Thoracic aorta (tissue), 2 donors: ENCODE results near the gene NID1. TPM values are rescaled to one million over a fixed set of nuclear protein-coding genes. Genes with fewer than 3 reads are reported as not detected.

Experiments
- ATAC-seq: fragments of 150-250 bp; one replicate; pipeline ENCODE4 v1.8.0; 2017; ENCODE audit warnings: low read depth; ENCODE audit not compliant: insufficient number of reproducible peaks, low FRiP score
- DNase-seq: peaks from one replicate; pipeline ENCODE4 v3.0.0-alpha.2; 2020; ENCODE audit warnings: low spot score
- H3K27ac ChIP-seq, 2 donors: fragments of 200-600 bp; sonication (generic); 1 replicate in 1 of 2; 2 replicates in 1 of 2; pipeline ENCODE4 v1.5.1; 2016; ENCODE audit warnings: mild to moderate bottlenecking in 2 of 2, moderate library complexity in 2 of 2
- H3K27me3 ChIP-seq: fragments of 200-600 bp; sonication (generic); replicated peaks from 2 replicates; pipeline ENCODE4 v1.6.0; 2016; ENCODE audit warnings: mild to moderate bottlenecking; ENCODE audit not compliant: insufficient read depth
- H3K36me3 ChIP-seq: fragments of 200-600 bp; sonication (generic); one replicate; pipeline ENCODE4 v1.5.1; 2016
- H3K4me1 ChIP-seq, 2 donors: fragments of 200-600 bp; sonication (generic); 1 replicate in 1 of 2; 2 replicates in 1 of 2; pipeline versions ENCODE4 v1.5.1 to v1.6.0; 2016; ENCODE audit warnings: low read depth in 2 of 2, mild to moderate bottlenecking in 1 of 2; ENCODE audit not compliant: control insufficient read depth in 1 of 2
- H3K4me3 ChIP-seq: fragments of 200-600 bp; sonication (generic); 2 replicates; pipeline ENCODE4 v1.5.1; 2016; ENCODE audit warnings: mild to moderate bottlenecking
- H3K9me3 ChIP-seq: fragments of 200-600 bp; sonication (generic); 2 replicates; pipeline ENCODE4 v1.5.1; 2016
- CTCF ChIP-seq: fragments of 200-600 bp; sonication (generic); IDR thresholded peaks from one replicate; pipeline ENCODE4 v1.5.1; 2019; ENCODE audit warnings: antibody characterized with exemption
- total RNA-seq, 2 donors: library from RNA; depleted of rRNA; stranded (reverse); fragments of >200 nt; gene quantifications; one replicate each; pipeline versions ENCODE4 v1.1.0 to v1.2.3, GENCODE V29; 2016

The NID1 gene
- total RNA-seq, 2 donors from 2014 or later, result 82.4 to 95.5 TPM

- Histone ChIP-seq H3K4me1 (peaks cover 0 to 7% of the 10 kb centered on the region in 2 donors), H3K27me3 (no peaks in the 10 kb centered on the region), H3K9me3 (no peaks in the 10 kb centered on the region), H3K36me3 (peaks cover 24% of the 10 kb centered on the region), H3K4me3 (no peak overlapping the region), H3K27ac (no peak overlapping the region)
- DNase-seq, result no peak
- no peak for ATAC-seq
- no peak for TF ChIP-seq CTCF
Observed at GRCh38 chr1:236039740-236040685, 24.9 kb downstream of the NID1 start.

GRCh38 chr1:236038034-236038433 lies 26.9 kb downstream of the NID1 start:
- ATAC-seq (no peak), DNase-seq (no peak)
- no peaks in the 10 kb centered on the region for H3K27me3 ChIP-seq
- TF ChIP-seq CTCF, result no peak
- no peak overlapping the region for H3K27ac ChIP-seq
- H3K4me3 ChIP-seq, result no peak overlapping the region
- H3K4me1 ChIP-seq, result peaks cover 0 to 7% of the 10 kb centered on the region in 2 donors
- H3K36me3 ChIP-seq, result peaks cover 16% of the 10 kb centered on the region
- H3K9me3 ChIP-seq, result no peaks in the 10 kb centered on the region

GRCh38 chr1:236035681-236036101 lies 29.2 kb downstream of the NID1 start:
- H3K36me3 ChIP-seq, result peaks cover 17% of the 10 kb centered on the region
- no peaks in the 10 kb centered on the region for H3K9me3 ChIP-seq
- no peak for DNase-seq
- peaks cover 0 to 7% of the 10 kb centered on the region in 2 donors for H3K4me1 ChIP-seq
- TF ChIP-seq CTCF, result no peak
- H3K4me3 ChIP-seq, result no peak overlapping the region
- ATAC-seq, result no peak
- H3K27ac ChIP-seq, result no peak overlapping the region
- no peaks in the 10 kb centered on the region for H3K27me3 ChIP-seq

GRCh38 chr1:236033336-236033735 lies 31.6 kb downstream of the NID1 start:
- no peak for DNase-seq
- Histone ChIP-seq H3K9me3 (no peaks in the 10 kb centered on the region), H3K27me3 (no peaks in the 10 kb centered on the region), H3K27ac (no peak overlapping the region), H3K4me1 (peaks cover 0 to 7% of the 10 kb centered on the region in 2 donors), H3K4me3 (no peak overlapping the region), H3K36me3 (peaks cover 26% of the 10 kb centered on the region)
- no peak for ATAC-seq
- no peak for TF ChIP-seq CTCF

GRCh38 chr1:236030534-236030933 lies 34.4 kb downstream of the NID1 start:
- DNase-seq (no peak), ATAC-seq (no peak)
- no peaks in the 10 kb centered on the region for H3K4me1 ChIP-seq
- no peak overlapping the region for H3K4me3 ChIP-seq
- TF ChIP-seq CTCF, result no peak
- H3K9me3 ChIP-seq, result no peaks in the 10 kb centered on the region
- no peak overlapping the region for H3K27ac ChIP-seq
- H3K36me3 ChIP-seq, result peaks cover 33% of the 10 kb centered on the region
- H3K27me3 ChIP-seq, result no peaks in the 10 kb centered on the region
